ENCODE measurements around the gene SLC24A4. TPM values are rescaled to one million over a fixed set of nuclear protein-coding genes. Genes with fewer than 3 reads are reported as not detected.

The SLC24A4 gene
- total RNA-seq, 1 donor from 2014 or later, result 0.34 TPM

GRCh38 chr14:92514844-92515514, 192.0 kb downstream of the SLC24A4 start:
- Mint-ChIP-seq H3K4me1 (ENCODE audit: low read depth, unreplicated experiment) (peaks cover 6% of the 10 kb centered on the region), H3K9me3 (ENCODE audit: unreplicated experiment) (peaks cover 5% of the 10 kb centered on the region), H3K36me3 (ENCODE audit: unreplicated experiment) (peaks cover 5% of the 10 kb centered on the region), H3K27ac (ENCODE audit: unreplicated experiment) (no peak overlapping the region), H3K27me3 (ENCODE audit: unreplicated experiment) (peaks cover 6% of the 10 kb centered on the region), H3K4me3 (ENCODE audit: unreplicated experiment) (peak overlapping the region; percentile 31)
- no peak for TF ChIP-seq CTCF (IDR thresholded peaks at IDR 0.05; ENCODE audit: partially characterized antibody, unreplicated experiment)
- no peak for DNase-seq

- Mint-ChIP-seq H3K4me3 (ENCODE audit: unreplicated experiment) (no peak overlapping the region), H3K27me3 (ENCODE audit: unreplicated experiment) (peaks cover 6% of the 10 kb centered on the region), H3K9me3 (ENCODE audit: unreplicated experiment) (peaks cover 5% of the 10 kb centered on the region), H3K27ac (ENCODE audit: unreplicated experiment) (no peak overlapping the region), H3K4me1 (ENCODE audit: low read depth, unreplicated experiment) (peaks cover 6% of the 10 kb centered on the region), H3K36me3 (ENCODE audit: unreplicated experiment) (peaks cover 5% of the 10 kb centered on the region)
- no peak for DNase-seq
- TF ChIP-seq CTCF (IDR thresholded peaks at IDR 0.05; ENCODE audit: partially characterized antibody, unreplicated experiment), result no peak
Measured at GRCh38 chr14:92515546-92516343, 192.8 kb downstream of the SLC24A4 start.

- Mint-ChIP-seq H3K4me3 (ENCODE audit: unreplicated experiment) (no peak overlapping the region), H3K9me3 (ENCODE audit: unreplicated experiment) (peaks cover 5% of the 10 kb centered on the region), H3K27ac (ENCODE audit: unreplicated experiment) (no peak overlapping the region), H3K4me1 (ENCODE audit: low read depth, unreplicated experiment) (peaks cover 6% of the 10 kb centered on the region), H3K36me3 (ENCODE audit: unreplicated experiment) (peaks cover 5% of the 10 kb centered on the region), H3K27me3 (ENCODE audit: unreplicated experiment) (peaks cover 4% of the 10 kb centered on the region)
- no peak for TF ChIP-seq CTCF (IDR thresholded peaks at IDR 0.05; ENCODE audit: partially characterized antibody, unreplicated experiment)
- no peak for DNase-seq
Measured at GRCh38 chr14:92516344-92516965, 193.5 kb downstream of the SLC24A4 start.

GRCh38 chr14:92516966-92517506, 194.1 kb downstream of the SLC24A4 start:
- peaks cover 5% of the 10 kb centered on the region for H3K36me3 Mint-ChIP-seq (ENCODE audit: unreplicated experiment)
- no peak overlapping the region for H3K27ac Mint-ChIP-seq (ENCODE audit: unreplicated experiment)
- no peak overlapping the region for H3K4me3 Mint-ChIP-seq (ENCODE audit: unreplicated experiment)
- peaks cover 4% of the 10 kb centered on the region for H3K27me3 Mint-ChIP-seq (ENCODE audit: unreplicated experiment)
- peaks cover 5% of the 10 kb centered on the region for H3K9me3 Mint-ChIP-seq (ENCODE audit: unreplicated experiment)
- TF ChIP-seq CTCF (IDR thresholded peaks at IDR 0.05; ENCODE audit: partially characterized antibody, unreplicated experiment), result no peak
- peaks cover 6% of the 10 kb centered on the region for H3K4me1 Mint-ChIP-seq (ENCODE audit: low read depth, unreplicated experiment)
- no peak for DNase-seq

Data from glutamatergic neuron (in vitro differentiated cells).